GM19023 (cell line): ENCODE results near the gene PYY.

Experiments used
- ATAC-seq: cut with Tn5 transposase; IDR thresholded peaks from one replicate; pipeline ENCODE4 v1.9.1; 2021; ENCODE audit warnings: mild to moderate bottlenecking, moderate library complexity; ENCODE audit not compliant: unreplicated experiment

Gene PYY

GRCh38 chr17:43917348-43918025 is 36.3 kb downstream of the PYY start:
- ATAC-seq, result no peak

GRCh38 chr17:43917016-43917347 is 36.8 kb downstream of the PYY start:
- ATAC-seq, result no peak

- no peak for ATAC-seq
Observed at GRCh38 chr17:43916385-43916784, 37.4 kb downstream of the PYY start.

GRCh38 chr17:43915559-43915958 is 38.2 kb downstream of the PYY start:
- ATAC-seq, result no peak

- no peak for ATAC-seq
Observed at GRCh38 chr17:43914451-43914850, 39.3 kb downstream of the PYY start.

- ATAC-seq, result no peak
Observed at GRCh38 chr17:43913584-43913983, 40.2 kb downstream of the PYY start.

GRCh38 chr17:43912635-43913304 is 41.0 kb downstream of the PYY start:
- no peak for ATAC-seq

- no peak for ATAC-seq
Observed at GRCh38 chr17:43911904-43912303, 41.8 kb downstream of the PYY start.

- no peak for ATAC-seq
Observed at GRCh38 chr17:43909537-43910231, 44.1 kb downstream of the PYY start.

GRCh38 chr17:43907998-43908721 is 45.6 kb downstream of the PYY start:
- no peak for ATAC-seq

- no peak for ATAC-seq
Observed at GRCh38 chr17:43907425-43907981, 46.2 kb downstream of the PYY start, which contains the start of gene MPP2. Gene MPP2 (minus strand): TSS chr17:43907536. CDS start chr17:43904460, 3,076 bp downstream.

GRCh38 chr17:43906951-43907424 is 46.8 kb downstream of the PYY start:
- ATAC-seq, result no peak

- ATAC-seq, result no peak
Observed at GRCh38 chr17:43905985-43906852, 47.5 kb downstream of the PYY start.

- ATAC-seq, result no peak
Observed at GRCh38 chr17:43905400-43905984, 48.2 kb downstream of the PYY start.
